ENCODE measurements around the gene SULT1A1.

Gene SULT1A1

DNA sequence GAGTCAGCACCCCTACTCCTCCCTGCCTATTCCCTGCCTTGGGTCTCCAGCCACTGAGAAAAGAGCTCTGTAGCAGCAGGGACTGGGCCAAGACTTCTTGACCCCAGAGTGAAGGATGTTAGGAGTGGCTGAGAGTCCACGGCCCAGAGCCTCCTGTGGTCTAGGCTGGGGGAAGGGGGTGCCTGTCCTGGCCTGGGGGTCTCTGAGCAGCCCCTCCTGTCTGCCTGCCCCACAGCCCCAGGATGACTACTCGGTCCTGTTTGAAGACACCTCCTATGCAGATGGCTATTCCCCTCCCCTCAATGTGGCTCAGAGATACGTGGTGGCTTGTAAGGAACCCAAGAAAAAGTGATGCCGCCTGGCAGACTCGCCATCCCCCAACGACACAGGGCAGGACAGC lies 18.5 kb downstream of the SULT1A1 start:
- Histone ChIP-seq H3K4me3 (ENCODE audit: insufficient read depth, low read depth, low read length, poor library complexity, severe bottlenecking) (no peak overlapping the region), H3K4me1 (ENCODE audit: control insufficient read depth, insufficient read depth, low read length, poor library complexity, severe bottlenecking) (no peaks in the 10 kb centered on the region), H3K27me3 (replicated peaks; ENCODE audit: control insufficient read depth, insufficient read depth, low read length, poor library complexity, severe bottlenecking) (no peaks in the 10 kb centered on the region), H3K36me3 (ENCODE audit: control insufficient read depth, insufficient read depth, low read length) (peaks cover 50% of the 10 kb centered on the region), H3K9me3 (ENCODE audit: control insufficient read depth, low read length) (no peaks in the 10 kb centered on the region), H3K27ac (ENCODE audit: insufficient read depth, low read length, poor library complexity, severe bottlenecking) (no peak overlapping the region)
- DNase-seq, result no peak

DNA sequence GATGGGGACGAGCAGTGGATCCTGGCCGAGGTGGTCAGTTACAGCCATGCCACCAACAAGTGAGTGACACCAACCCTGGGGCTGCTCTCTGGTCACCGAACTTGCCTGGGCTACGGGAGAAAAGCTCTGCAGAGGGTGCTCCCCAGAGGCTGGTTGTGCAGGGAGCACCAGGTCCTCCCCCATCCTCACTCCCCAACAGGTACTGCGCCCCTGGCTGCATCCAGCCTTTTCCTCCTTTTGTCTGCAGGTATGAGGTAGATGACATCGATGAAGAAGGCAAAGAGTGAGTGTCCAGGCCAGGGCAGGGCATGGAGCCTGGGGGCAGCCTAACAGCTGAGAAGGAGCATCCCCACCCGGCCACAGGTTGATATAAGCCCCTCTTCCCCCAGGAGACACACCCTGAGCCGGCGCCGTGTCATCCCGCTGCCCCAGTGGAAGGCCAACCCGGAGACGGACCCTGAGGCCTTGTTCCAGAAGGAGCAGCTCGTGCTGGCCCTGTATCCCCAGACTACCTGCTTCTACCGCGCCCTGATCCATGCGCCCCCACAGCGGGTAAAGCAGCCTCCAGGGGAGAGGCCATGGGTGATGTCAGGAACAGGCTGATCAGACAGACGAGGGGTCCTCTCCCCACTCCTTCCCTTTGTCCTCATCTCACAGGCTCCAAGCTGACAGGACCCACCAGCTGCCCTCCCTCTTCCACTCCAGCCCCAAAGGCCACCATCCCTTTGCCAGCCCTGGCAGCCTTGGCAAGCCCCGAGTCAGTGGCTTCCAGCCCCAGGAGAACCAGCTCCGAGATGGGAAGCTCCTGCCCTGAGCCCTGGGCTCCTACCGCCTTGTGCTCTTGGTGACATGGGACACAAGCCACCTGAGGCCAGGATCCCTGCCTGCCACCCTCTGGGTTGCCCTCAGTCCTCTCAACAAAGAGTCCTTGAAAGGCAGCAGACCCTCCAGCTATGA lies 19.2 kb downstream of the SULT1A1 start:
- H3K27ac ChIP-seq (ENCODE audit: insufficient read depth, low read length, poor library complexity, severe bottlenecking), result no peak overlapping the region
- H3K4me3 ChIP-seq (ENCODE audit: insufficient read depth, low read depth, low read length, poor library complexity, severe bottlenecking), result no peak overlapping the region
- H3K4me1 ChIP-seq (ENCODE audit: control insufficient read depth, insufficient read depth, low read length, poor library complexity, severe bottlenecking), result no peaks in the 10 kb centered on the region
- no peak for DNase-seq
- H3K36me3 ChIP-seq (ENCODE audit: control insufficient read depth, insufficient read depth, low read length), result peaks cover 55% of the 10 kb centered on the region
- no peaks in the 10 kb centered on the region for H3K27me3 ChIP-seq (replicated peaks; ENCODE audit: control insufficient read depth, insufficient read depth, low read length, poor library complexity, severe bottlenecking)
- H3K9me3 ChIP-seq (ENCODE audit: control insufficient read depth, low read length), result no peaks in the 10 kb centered on the region

DNA sequence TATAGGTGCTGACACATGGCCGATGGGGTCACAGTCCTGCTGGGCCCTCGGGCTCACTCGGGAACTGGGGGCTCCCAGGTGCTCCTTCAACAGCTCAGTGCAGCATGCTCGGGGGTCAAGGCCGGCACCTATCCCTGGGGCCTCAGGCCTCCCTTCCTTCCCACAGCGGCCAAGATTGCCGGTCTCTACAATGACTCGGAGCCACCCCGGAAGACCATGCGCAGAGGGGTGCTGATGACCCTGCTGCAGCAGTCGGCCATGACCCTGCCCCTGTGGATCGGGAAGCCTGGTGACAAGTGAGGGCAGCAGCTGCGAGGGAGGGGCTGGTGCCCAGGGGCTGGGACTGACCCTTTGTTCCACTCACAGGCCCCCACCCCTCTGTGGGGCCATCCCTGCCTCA lies 19.9 kb downstream of the SULT1A1 start:
- no peak for DNase-seq
- Histone ChIP-seq H3K36me3 (ENCODE audit: control insufficient read depth, insufficient read depth, low read length) (peaks cover 62% of the 10 kb centered on the region), H3K4me3 (ENCODE audit: insufficient read depth, low read depth, low read length, poor library complexity, severe bottlenecking) (no peak overlapping the region), H3K9me3 (ENCODE audit: control insufficient read depth, low read length) (no peaks in the 10 kb centered on the region), H3K27ac (ENCODE audit: insufficient read depth, low read length, poor library complexity, severe bottlenecking) (no peak overlapping the region), H3K4me1 (ENCODE audit: control insufficient read depth, insufficient read depth, low read length, poor library complexity, severe bottlenecking) (no peaks in the 10 kb centered on the region), H3K27me3 (replicated peaks; ENCODE audit: control insufficient read depth, insufficient read depth, low read length, poor library complexity, severe bottlenecking) (no peaks in the 10 kb centered on the region)

DNA sequence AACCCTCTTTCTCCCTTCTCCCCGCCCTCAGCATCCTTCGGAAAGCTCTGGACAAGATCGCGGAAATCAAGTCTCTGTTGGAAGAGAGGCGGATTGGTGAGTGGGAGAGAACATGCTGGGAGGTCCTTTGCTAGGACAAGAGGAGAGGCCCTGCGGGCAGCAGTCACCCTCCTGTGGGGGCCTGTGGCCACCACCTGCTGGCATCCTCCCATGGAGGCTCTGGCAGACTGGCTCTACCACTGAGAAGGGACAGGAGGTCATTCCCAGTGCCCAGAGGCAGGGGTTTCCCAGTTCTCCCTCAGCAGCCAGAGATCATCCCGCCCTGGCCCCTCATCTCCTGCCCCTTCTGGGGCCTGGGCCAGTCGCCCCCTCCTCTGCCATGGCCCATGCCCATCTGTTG lies 20.8 kb downstream of the SULT1A1 start:
- no peak overlapping the region for H3K27ac ChIP-seq (ENCODE audit: insufficient read depth, low read length, poor library complexity, severe bottlenecking)
- H3K4me3 ChIP-seq (ENCODE audit: insufficient read depth, low read depth, low read length, poor library complexity, severe bottlenecking), result no peak overlapping the region
- no peaks in the 10 kb centered on the region for H3K9me3 ChIP-seq (ENCODE audit: control insufficient read depth, low read length)
- DNase-seq, result no peak
- no peaks in the 10 kb centered on the region for H3K27me3 ChIP-seq (replicated peaks; ENCODE audit: control insufficient read depth, insufficient read depth, low read length, poor library complexity, severe bottlenecking)
- H3K4me1 ChIP-seq (ENCODE audit: control insufficient read depth, insufficient read depth, low read length, poor library complexity, severe bottlenecking), result no peaks in the 10 kb centered on the region
- peaks cover 65% of the 10 kb centered on the region for H3K36me3 ChIP-seq (ENCODE audit: control insufficient read depth, insufficient read depth, low read length)

DNA sequence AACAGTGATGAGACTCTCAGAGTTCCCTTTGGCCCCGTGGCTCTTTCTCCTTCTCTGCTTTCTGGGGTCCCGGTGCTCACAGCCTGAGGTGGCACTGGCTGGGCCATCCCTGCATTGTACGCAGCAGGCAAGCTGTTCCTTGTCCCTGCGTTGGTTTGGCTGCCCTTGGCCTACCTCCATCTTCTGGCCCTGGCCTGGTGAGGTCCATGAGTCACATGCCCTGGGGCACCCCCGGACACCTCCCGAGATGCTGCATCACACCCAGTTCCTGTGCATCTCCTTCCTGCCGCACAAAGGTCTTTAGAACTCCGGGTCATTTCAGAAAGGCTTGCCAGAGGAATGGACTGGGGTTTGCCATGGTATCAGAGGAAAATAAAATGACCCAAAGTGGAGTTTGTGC lies 22.5 kb downstream of the SULT1A1 start:
- H3K27me3 ChIP-seq (replicated peaks; ENCODE audit: control insufficient read depth, insufficient read depth, low read length, poor library complexity, severe bottlenecking), result no peaks in the 10 kb centered on the region
- H3K36me3 ChIP-seq (ENCODE audit: control insufficient read depth, insufficient read depth, low read length), result peaks cover 67% of the 10 kb centered on the region
- H3K9me3 ChIP-seq (ENCODE audit: control insufficient read depth, low read length), result no peaks in the 10 kb centered on the region
- no peak overlapping the region for H3K4me3 ChIP-seq (ENCODE audit: insufficient read depth, low read depth, low read length, poor library complexity, severe bottlenecking)
- DNase-seq, result no peak
- H3K4me1 ChIP-seq (ENCODE audit: control insufficient read depth, insufficient read depth, low read length, poor library complexity, severe bottlenecking), result no peaks in the 10 kb centered on the region
- no peak overlapping the region for H3K27ac ChIP-seq (ENCODE audit: insufficient read depth, low read length, poor library complexity, severe bottlenecking)

DNA sequence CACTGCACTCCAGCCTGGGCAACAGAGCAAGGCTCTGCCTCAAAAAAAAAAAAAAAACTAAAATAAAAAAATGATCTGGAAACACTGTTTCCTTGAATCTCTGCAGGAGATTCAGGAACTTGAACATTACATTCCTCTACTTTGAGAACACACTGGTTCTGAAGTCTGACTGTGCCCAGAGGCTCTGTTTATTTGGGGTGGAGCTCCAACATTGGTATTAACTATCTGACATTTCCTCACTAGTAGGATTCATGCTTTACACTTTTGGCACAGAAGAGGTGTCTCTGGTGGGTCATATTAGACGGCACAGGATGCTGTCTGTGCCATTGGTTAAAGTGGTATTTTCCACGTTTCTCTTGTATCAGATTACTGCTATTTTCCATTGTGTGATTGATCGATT lies 23.4 kb downstream of the SULT1A1 start:
- no peak overlapping the region for H3K4me3 ChIP-seq (ENCODE audit: insufficient read depth, low read depth, low read length, poor library complexity, severe bottlenecking)
- peaks cover 72% of the 10 kb centered on the region for H3K36me3 ChIP-seq (ENCODE audit: control insufficient read depth, insufficient read depth, low read length)
- H3K4me1 ChIP-seq (ENCODE audit: control insufficient read depth, insufficient read depth, low read length, poor library complexity, severe bottlenecking), result no peaks in the 10 kb centered on the region
- H3K27me3 ChIP-seq (replicated peaks; ENCODE audit: control insufficient read depth, insufficient read depth, low read length, poor library complexity, severe bottlenecking), result no peaks in the 10 kb centered on the region
- no peaks in the 10 kb centered on the region for H3K9me3 ChIP-seq (ENCODE audit: control insufficient read depth, low read length)
- no peak overlapping the region for H3K27ac ChIP-seq (ENCODE audit: insufficient read depth, low read length, poor library complexity, severe bottlenecking)
- no peak for DNase-seq

DNA sequence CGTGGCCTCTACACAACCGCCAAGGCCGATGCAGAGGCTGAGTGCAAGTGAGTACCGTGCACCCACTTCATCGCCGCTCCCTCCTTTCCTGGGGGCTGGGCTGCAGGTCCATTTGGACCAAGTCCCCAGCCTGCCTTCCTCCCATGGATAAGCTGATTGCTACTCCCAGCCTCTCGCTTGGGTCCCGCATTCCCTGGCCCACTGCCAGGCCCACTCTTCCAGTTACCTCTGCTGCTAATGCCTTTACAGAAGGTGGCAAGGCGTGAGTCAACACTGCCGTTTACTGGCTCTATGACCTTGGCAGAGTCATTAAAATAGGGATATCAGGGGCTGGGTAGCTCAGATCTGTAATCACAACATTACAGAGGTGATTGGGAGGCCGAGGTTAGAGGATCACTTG lies 24.2 kb downstream of the SULT1A1 start:
- Histone ChIP-seq H3K27ac (ENCODE audit: insufficient read depth, low read length, poor library complexity, severe bottlenecking) (no peak overlapping the region), H3K4me1 (ENCODE audit: control insufficient read depth, insufficient read depth, low read length, poor library complexity, severe bottlenecking) (no peaks in the 10 kb centered on the region), H3K9me3 (ENCODE audit: control insufficient read depth, low read length) (no peaks in the 10 kb centered on the region), H3K36me3 (ENCODE audit: control insufficient read depth, insufficient read depth, low read length) (peaks cover 72% of the 10 kb centered on the region), H3K4me3 (ENCODE audit: insufficient read depth, low read depth, low read length, poor library complexity, severe bottlenecking) (no peak overlapping the region), H3K27me3 (replicated peaks; ENCODE audit: control insufficient read depth, insufficient read depth, low read length, poor library complexity, severe bottlenecking) (no peaks in the 10 kb centered on the region)
- DNase-seq, result no peak

DNA sequence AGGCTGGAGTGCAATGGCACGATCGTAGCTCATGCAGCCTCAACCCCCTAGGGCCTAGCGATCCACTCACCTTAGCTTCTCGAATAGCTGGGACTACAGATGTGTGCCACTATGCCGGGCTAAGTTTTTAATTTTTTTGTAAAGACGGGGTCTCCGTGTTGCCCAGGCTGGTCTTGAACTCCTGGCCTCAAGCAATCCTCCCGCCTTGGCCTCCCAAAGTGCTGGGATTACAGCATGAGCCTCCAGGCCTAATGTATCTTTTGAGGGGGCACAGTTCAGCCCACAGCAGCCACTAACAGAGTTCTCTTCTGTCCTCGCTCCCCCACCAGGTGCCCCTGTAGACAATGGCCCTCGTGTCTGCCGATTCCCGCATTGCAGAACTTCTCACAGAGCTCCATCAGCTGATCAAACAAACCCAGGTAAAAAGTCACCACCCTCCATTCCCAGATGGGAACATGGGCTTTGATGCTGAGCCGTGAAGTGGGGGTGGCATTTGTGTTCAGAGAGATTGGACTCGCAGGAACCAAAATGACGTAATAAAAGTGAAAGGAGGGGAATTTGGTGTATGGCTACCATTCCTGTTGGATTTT lies 29.0 kb downstream of the SULT1A1 start:
- no peak for DNase-seq
- H3K4me3 ChIP-seq (ENCODE audit: insufficient read depth, low read depth, low read length, poor library complexity, severe bottlenecking), result no peak overlapping the region
- H3K27me3 ChIP-seq (replicated peaks; ENCODE audit: control insufficient read depth, insufficient read depth, low read length, poor library complexity, severe bottlenecking), result no peaks in the 10 kb centered on the region
- no peak overlapping the region for H3K27ac ChIP-seq (ENCODE audit: insufficient read depth, low read length, poor library complexity, severe bottlenecking)
- no peaks in the 10 kb centered on the region for H3K4me1 ChIP-seq (ENCODE audit: control insufficient read depth, insufficient read depth, low read length, poor library complexity, severe bottlenecking)
- H3K36me3 ChIP-seq (ENCODE audit: control insufficient read depth, insufficient read depth, low read length), result peaks cover 30% of the 10 kb centered on the region
- H3K9me3 ChIP-seq (ENCODE audit: control insufficient read depth, low read length), result no peaks in the 10 kb centered on the region

DNA sequence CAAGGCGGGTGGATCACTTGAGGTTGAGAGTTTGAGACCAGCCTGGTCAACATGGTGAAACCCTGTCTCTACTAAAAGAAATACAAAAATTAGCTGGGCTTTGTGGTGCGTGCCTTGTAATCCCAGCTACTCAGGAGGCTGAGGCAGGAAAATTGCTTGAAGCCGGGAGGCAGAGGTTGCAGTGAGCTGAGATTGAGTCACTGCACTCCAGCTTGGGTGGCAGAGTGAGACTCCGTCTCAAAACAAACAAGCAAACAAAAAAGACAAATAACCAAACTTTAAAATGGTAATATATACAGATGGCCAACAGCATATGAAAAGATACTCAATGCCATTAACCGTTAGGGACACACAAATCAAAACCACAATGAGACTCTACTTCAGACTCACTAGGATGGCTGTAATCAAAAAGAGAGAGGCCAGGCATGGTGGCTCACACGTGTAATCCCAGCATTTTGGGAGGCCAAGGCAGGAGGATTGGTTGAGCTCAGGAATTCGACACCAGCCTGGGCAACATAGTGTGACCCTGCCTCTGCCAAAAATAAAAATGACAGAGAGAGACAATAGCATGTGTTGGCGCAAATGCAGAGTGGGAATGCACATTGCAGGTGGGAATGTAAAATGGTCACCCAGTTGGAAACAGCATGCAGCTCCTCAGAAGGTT lies 34.3 kb downstream of the SULT1A1 start:
- Histone ChIP-seq H3K4me3 (ENCODE audit: insufficient read depth, low read depth, low read length, poor library complexity, severe bottlenecking) (no peak overlapping the region), H3K36me3 (ENCODE audit: control insufficient read depth, insufficient read depth, low read length) (no peaks in the 10 kb centered on the region), H3K27me3 (replicated peaks; ENCODE audit: control insufficient read depth, insufficient read depth, low read length, poor library complexity, severe bottlenecking) (no peaks in the 10 kb centered on the region), H3K27ac (ENCODE audit: insufficient read depth, low read length, poor library complexity, severe bottlenecking) (no peak overlapping the region), H3K4me1 (ENCODE audit: control insufficient read depth, insufficient read depth, low read length, poor library complexity, severe bottlenecking) (no peaks in the 10 kb centered on the region), H3K9me3 (ENCODE audit: control insufficient read depth, low read length) (no peaks in the 10 kb centered on the region)
- DNase-seq, result no peak

DNA sequence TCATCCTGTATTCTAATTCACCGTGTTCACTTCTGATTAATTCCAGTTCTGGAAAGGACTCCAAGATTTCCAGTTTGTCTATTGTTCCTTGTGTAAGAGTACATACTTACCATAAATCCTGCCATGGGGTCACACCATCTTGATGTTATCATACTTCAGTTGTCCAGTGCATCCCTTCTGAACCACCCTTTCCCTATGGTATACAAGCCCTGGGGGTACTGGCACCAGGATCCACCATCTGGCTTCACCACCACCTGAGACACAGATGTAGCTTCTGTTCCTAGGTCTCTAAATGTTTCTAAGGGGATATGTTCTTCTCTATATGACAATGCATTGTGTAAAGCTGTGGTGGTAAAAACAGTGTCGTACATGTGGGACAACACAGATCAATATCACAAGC lies 34.9 kb downstream of the SULT1A1 start:
- Histone ChIP-seq H3K27me3 (replicated peaks; ENCODE audit: control insufficient read depth, insufficient read depth, low read length, poor library complexity, severe bottlenecking) (no peaks in the 10 kb centered on the region), H3K4me3 (ENCODE audit: insufficient read depth, low read depth, low read length, poor library complexity, severe bottlenecking) (no peak overlapping the region), H3K4me1 (ENCODE audit: control insufficient read depth, insufficient read depth, low read length, poor library complexity, severe bottlenecking) (no peaks in the 10 kb centered on the region), H3K9me3 (ENCODE audit: control insufficient read depth, low read length) (no peaks in the 10 kb centered on the region), H3K36me3 (ENCODE audit: control insufficient read depth, insufficient read depth, low read length) (no peaks in the 10 kb centered on the region), H3K27ac (ENCODE audit: insufficient read depth, low read length, poor library complexity, severe bottlenecking) (no peak overlapping the region)
- DNase-seq, result no peak

All from effector memory CD4-positive, alpha-beta T cell (primary cell).